ENCODE results near the gene IL17RC. TPM values are rescaled to one million over a fixed set of nuclear protein-coding genes. Genes with fewer than 3 reads are reported as not detected.

IL17RC gene
- total RNA-seq, 1 experiment from 2014 or later, result 23.6 TPM

GRCh38 chr3:9980251-9980650 lies 63.4 kb downstream of the IL17RC start:
- POLR2A ChIA-PET, result no interaction called here
- Histone ChIP-seq H3K27ac (ENCODE audit: low read length) (no peak overlapping the region), H3K4me3 (ENCODE audit: low read depth in 2 of 2, low read length in 2 of 2) (no peak overlapping the region), H3K27me3 (ENCODE audit: control insufficient read depth, insufficient read depth, low read length) (no peaks in the 10 kb centered on the region), H3K4me1 (ENCODE audit: control insufficient read depth, insufficient read depth, low read length) (peaks cover 16% of the 10 kb centered on the region), H3K36me3 (ENCODE audit: control insufficient read depth, insufficient read depth, low read length) (no peaks in the 10 kb centered on the region), H3K9me3 (ENCODE audit: control insufficient read depth, insufficient read depth, low read depth, low read length) (no peaks in the 10 kb centered on the region)
- TF ChIP-seq, protein P1, sequence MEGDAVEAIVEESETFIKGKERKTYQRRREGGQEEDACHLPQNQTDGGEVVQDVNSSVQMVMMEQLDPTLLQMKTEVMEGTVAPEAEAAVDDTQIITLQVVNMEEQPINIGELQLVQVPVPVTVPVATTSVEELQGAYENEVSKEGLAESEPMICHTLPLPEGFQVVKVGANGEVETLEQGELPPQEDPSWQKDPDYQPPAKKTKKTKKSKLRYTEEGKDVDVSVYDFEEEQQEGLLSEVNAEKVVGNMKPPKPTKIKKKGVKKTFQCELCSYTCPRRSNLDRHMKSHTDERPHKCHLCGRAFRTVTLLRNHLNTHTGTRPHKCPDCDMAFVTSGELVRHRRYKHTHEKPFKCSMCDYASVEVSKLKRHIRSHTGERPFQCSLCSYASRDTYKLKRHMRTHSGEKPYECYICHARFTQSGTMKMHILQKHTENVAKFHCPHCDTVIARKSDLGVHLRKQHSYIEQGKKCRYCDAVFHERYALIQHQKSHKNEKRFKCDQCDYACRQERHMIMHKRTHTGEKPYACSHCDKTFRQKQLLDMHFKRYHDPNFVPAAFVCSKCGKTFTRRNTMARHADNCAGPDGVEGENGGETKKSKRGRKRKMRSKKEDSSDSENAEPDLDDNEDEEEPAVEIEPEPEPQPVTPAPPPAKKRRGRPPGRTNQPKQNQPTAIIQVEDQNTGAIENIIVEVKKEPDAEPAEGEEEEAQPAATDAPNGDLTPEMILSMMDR (IDR thresholded peaks at IDR 0.05), result no peak
- TF ChIP-seq TCF7L2 (IDR thresholded peaks at IDR 0.05; ENCODE audit: low read depth, low read length), result no peak
- TF ChIP-seq SIN3A (IDR thresholded peaks at IDR 0.05; ENCODE audit: borderline replicate concordance, insufficient read depth, low read depth, low read length), result no peak
- no peak for TF ChIP-seq POLR2AphosphoS5 (IDR thresholded peaks at IDR 0.05; ENCODE audit: low read depth, low read length)
- TF ChIP-seq REST (IDR thresholded peaks at IDR 0.05; ENCODE audit: insufficient read depth in 1 of 2, low read depth in 2 of 2, low read length in 1 of 2), result no peak
- intact Hi-C loops (cut with micrococcal nuclease; ENCODE audit: unreplicated experiment), result no loop called here
- CTCF ChIA-PET, result no interaction called here
- no TSS peak for BruUV-seq (replicated peaks)
- ATAC-seq (no peak), DNase-seq (ENCODE audit: low read depth, low spot score) (no peak)
- in situ Hi-C loops (cut with HindIII; ENCODE audit: low pct_unique_long_range_greater_than_20kb, low sequenced_read_pairs), result no loop called here

Other genes with a start within 250 kb of the IL17RC start
- gene CPNE9, start 213.3 kb upstream of the IL17RC start, total RNA-seq (2021; ENCODE audit: unreplicated experiment), result 0.13 TPM
- gene BRPF1, start 185.4 kb upstream of the IL17RC start, total RNA-seq (2021; ENCODE audit: unreplicated experiment), result 17.4 TPM
- gene OGG1, start 167.1 kb upstream of the IL17RC start, total RNA-seq (2021; ENCODE audit: unreplicated experiment), result 32.5 TPM
- gene CAMK1, start 147.2 kb upstream of the IL17RC start, total RNA-seq (2021; ENCODE audit: unreplicated experiment), result 9.7 TPM
- 61.3 TPM for gene TADA3, start 124.6 kb upstream of the IL17RC start, total RNA-seq (2021; ENCODE audit: unreplicated experiment)
- gene ARPC4, start 124.0 kb upstream of the IL17RC start, total RNA-seq (2021; ENCODE audit: unreplicated experiment), result 117 TPM
- 15.7 TPM for gene TTLL3, start 106.8 kb upstream of the IL17RC start, total RNA-seq (2021; ENCODE audit: unreplicated experiment)
- 40.4 TPM for gene RPUSD3, start 73.1 kb upstream of the IL17RC start, total RNA-seq (2021; ENCODE audit: unreplicated experiment)
- gene CIDEC, start 36.8 kb upstream of the IL17RC start, total RNA-seq (2021; ENCODE audit: unreplicated experiment), result not detected
- gene JAGN1, start 26.5 kb upstream of the IL17RC start, total RNA-seq (2021; ENCODE audit: unreplicated experiment), result 19.9 TPM
- gene IL17RE, start 14.2 kb upstream of the IL17RC start, total RNA-seq (2021; ENCODE audit: unreplicated experiment), result 1.1 TPM
- 15.4 TPM for gene CRELD1, start 16.7 kb downstream of the IL17RC start, total RNA-seq (2021; ENCODE audit: unreplicated experiment)
- 1.1 TPM for gene PRRT3, start 35.3 kb downstream of the IL17RC start, total RNA-seq (2021; ENCODE audit: unreplicated experiment)
- 42.0 TPM for gene EMC3, start 69.7 kb downstream of the IL17RC start, total RNA-seq (2021; ENCODE audit: unreplicated experiment)
- 20.0 TPM for gene FANCD2, start 109.3 kb downstream of the IL17RC start, total RNA-seq (2021; ENCODE audit: unreplicated experiment)
- gene FANCD2OS, start 191.2 kb downstream of the IL17RC start, total RNA-seq (2021; ENCODE audit: unreplicated experiment), result not detected
- 81.9 TPM for gene BRK1, start 198.6 kb downstream of the IL17RC start, total RNA-seq (2021; ENCODE audit: unreplicated experiment)
- 47.1 TPM for gene VHL, start 224.7 kb downstream of the IL17RC start, total RNA-seq (2021; ENCODE audit: unreplicated experiment)
- gene IRAK2, start 247.8 kb downstream of the IL17RC start, total RNA-seq (2021; ENCODE audit: unreplicated experiment), result 25.1 TPM

Data from Panc1 (cell line).